Measurements from ENCODE around the gene WNK1.

The WNK1 gene

DNA sequence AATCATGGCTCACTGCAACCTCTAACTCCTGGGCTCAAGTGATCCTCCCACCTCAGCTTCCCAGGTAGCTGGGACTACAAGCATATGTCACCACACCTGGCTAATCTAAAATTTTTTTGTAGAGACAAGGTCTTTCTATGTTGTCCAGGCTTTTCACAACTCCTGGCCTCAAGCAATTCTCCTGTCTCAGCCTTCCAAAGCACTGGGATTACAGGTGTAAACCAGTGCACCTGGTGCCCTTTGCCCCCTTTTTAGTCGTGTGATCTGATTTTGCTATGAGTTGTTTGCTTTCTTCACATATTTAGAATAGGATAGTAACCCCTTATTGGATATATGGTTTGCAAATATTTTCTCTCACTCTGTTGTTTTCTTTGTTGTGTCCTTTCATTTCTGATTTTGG is 198.8 kb downstream of the WNK1 start:
- no peak for DNase-seq (ENCODE audit: low spot score)

DNA sequence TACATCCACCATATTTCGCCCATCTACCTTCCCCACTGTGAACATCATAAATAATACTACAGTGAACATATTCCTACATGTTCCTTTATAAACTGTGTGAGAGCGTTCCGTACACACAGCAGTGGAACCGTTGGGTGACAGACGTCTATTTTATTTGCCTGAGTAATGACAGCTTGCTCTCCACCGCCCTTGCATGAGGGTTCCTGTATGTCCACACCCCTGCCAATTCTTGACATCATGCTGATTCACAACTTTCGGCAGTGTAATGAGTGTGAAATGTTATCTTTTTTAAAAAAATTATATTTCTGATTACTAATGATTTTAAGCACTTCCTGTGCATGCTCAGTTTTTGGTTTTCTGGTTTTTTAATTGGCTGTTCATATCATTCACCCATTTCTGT is 201.4 kb downstream of the WNK1 start:
- DNase-seq (ENCODE audit: low spot score): peak; percentile 39

DNA sequence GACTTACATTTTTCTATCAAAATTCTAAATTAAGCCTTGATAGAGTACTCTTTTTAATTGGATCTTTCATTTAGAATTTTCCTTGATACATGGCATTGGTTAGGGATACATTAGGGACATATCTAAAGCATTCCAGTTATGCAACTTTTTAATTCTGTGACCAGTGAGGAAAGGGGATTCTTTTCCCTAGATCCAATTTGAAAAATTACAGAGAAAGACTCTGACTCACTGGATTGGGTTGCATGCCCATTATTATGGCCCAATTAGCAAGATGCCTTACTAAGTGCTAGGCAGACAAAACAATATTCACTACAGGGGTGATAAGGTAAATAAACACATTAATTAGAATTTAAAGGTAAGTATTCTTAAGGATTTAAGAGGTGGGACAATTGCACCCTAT is 202.4 kb downstream of the WNK1 start:
- peak; percentile 16 for DNase-seq (ENCODE audit: low spot score)

DNA sequence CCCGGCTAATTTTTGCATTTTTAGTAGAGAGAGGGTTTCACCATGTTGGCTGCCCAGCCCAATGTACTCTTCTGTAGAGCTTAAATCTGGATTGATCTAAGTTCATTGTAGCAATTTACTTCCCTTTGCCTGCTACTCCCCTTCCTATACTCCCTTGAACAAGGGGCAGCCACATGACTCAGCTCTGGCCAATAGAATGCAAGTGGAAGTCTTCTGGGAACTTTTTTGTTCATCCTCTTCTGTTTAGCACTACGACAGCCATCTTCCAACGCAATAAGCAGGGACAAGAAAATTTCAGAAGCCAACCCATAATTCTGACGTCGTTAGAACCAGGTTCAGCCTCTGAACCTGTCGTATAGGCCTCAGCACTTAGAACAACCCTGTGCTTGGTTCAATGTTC is 203.6 kb downstream of the WNK1 start:
- no peak for DNase-seq (ENCODE audit: low spot score)

DNA sequence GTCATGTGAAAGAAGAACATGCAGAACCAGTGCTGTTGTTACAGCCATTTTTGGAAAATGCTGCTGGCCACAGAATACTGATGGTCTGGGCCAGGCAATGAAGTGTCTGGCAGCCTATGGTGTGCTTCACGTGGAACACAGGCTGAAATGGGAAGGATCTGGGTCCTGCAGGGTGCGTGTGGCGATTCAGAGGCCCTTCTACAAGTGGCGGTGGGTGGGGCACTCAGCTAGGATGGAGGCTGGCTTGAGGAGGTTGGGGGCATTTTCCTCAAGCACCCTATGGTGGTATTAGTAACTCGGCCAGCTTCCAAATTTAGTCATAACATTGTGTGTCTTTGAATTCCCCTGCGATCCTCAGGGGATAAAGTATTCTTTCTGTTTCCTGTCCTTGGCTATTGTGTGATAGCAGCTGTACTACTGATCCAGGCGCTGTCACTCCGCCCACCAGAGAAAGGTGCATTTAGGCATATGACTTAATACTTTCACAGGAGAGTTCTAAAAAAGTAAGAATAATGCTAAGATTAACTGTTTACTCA is 206.3 kb downstream of the WNK1 start:
- no peak for DNase-seq (ENCODE audit: low spot score)
